Measurements from ENCODE around the gene GAS2L1. TPM values are rescaled to one million over a fixed set of nuclear protein-coding genes. Genes with fewer than 3 reads are reported as not detected.

Gene GAS2L1
- total RNA-seq, 1 experiment from 2014 or later, result 8.0 TPM

DNA sequence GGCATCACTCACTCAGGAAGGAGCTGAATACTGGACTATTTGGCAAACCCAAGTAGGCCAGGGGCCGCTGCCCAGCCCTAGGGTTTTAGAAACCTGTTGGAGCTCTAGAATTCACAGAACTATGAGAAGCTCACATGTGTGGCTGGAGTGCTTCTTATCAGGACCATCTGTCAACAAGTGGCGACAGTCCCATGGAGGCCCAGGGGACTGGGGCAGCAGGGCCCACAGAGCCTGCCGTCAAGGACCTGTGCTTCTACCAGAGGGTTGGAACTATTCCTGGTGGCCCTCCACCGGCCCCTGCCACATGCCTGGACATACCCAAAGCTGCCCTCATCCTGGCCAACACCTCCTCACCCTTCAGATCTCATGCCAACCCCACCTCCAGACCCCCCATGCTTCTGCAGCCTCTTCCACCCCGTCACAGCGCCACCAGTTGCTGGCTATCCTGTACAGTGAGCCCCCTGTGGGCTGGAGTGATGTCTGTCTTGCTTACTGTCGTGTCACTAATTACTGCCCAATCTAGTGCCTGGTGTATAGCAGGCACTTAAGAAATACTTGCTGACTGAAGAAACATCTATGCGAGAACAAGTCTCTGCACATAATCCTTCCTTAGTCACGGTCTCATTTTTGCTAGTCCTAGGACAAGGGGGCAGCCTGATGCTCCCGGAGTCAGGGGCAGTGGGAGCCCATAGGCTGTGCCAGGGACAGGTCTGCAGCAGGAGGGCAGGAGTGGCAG is 36.3 kb downstream of the GAS2L1 start:
- H3K27ac ChIP-seq (ENCODE audit: insufficient read length, low read depth, low read length), result no peak overlapping the region
- no peaks in the 10 kb centered on the region for H3K79me1 ChIP-seq (ENCODE audit: insufficient read depth, low read depth, low read length, poor library complexity, severe bottlenecking)
- no peaks in the 10 kb centered on the region for H4K20me1 ChIP-seq (ENCODE audit: control insufficient read depth, insufficient read depth, insufficient read length)
- H3K18ac ChIP-seq (ENCODE audit: insufficient read length, low read depth, low read length), result no peak overlapping the region
- no peak for DNase-seq
- no peaks in the 10 kb centered on the region for H3K4me1 ChIP-seq (ENCODE audit: insufficient read depth, low read length)
- TF ChIP-seq, protein P1, sequence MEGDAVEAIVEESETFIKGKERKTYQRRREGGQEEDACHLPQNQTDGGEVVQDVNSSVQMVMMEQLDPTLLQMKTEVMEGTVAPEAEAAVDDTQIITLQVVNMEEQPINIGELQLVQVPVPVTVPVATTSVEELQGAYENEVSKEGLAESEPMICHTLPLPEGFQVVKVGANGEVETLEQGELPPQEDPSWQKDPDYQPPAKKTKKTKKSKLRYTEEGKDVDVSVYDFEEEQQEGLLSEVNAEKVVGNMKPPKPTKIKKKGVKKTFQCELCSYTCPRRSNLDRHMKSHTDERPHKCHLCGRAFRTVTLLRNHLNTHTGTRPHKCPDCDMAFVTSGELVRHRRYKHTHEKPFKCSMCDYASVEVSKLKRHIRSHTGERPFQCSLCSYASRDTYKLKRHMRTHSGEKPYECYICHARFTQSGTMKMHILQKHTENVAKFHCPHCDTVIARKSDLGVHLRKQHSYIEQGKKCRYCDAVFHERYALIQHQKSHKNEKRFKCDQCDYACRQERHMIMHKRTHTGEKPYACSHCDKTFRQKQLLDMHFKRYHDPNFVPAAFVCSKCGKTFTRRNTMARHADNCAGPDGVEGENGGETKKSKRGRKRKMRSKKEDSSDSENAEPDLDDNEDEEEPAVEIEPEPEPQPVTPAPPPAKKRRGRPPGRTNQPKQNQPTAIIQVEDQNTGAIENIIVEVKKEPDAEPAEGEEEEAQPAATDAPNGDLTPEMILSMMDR (conservative IDR thresholded peaks at IDR 0.05), result no peak
- H2AK5ac ChIP-seq (ENCODE audit: insufficient read length, low read length), result no peak overlapping the region
- no peak overlapping the region for H2AFZ ChIP-seq (ENCODE audit: low read length)
- H4K5ac ChIP-seq (ENCODE audit: insufficient read length, low read depth, low read length), result no peak overlapping the region
- no peak overlapping the region for H2BK120ac ChIP-seq (ENCODE audit: low read depth, low read length, poor library complexity, severe bottlenecking)
- no peak overlapping the region for H2BK20ac ChIP-seq (ENCODE audit: low read depth, low read length, poor library complexity, severe bottlenecking)
- no peak overlapping the region for H3K4ac ChIP-seq (ENCODE audit: low read depth, low read length)
- H3K79me2 ChIP-seq (ENCODE audit: insufficient read depth, low read length), result no peaks in the 10 kb centered on the region
- no peak overlapping the region for H2BK5ac ChIP-seq (ENCODE audit: insufficient read length, low read length)
- H3K14ac ChIP-seq (ENCODE audit: insufficient read depth, low read length), result no peak overlapping the region
- peaks cover 25 to 88% (median 50%) of the 10 kb centered on the region in 3 experiments; a peak in 6 of 7 replicates for H3K36me3 Mint-ChIP-seq (ENCODE audit: insufficient read depth in 1 of 3, low read depth in 3 of 3)
- H3K9ac ChIP-seq (ENCODE audit: extremely low read depth, insufficient read length, low read length), result no peak overlapping the region
- no peaks in the 10 kb centered on the region for H3K23me2 ChIP-seq (ENCODE audit: insufficient read length, low read depth, low read length, poor library complexity, severe bottlenecking)
- H3K4me1 Mint-ChIP-seq, result no peaks in the 10 kb centered on the region
- no peak overlapping the region; a peak in 1 of 5 replicates for H3K4me3 Mint-ChIP-seq
- H2BK15ac ChIP-seq (ENCODE audit: low read depth, low read length), result no peak overlapping the region
- H3T11ph ChIP-seq (ENCODE audit: low read length), result no peak overlapping the region
- H2BK12ac ChIP-seq (ENCODE audit: insufficient read length, low read depth, low read length), result no peak overlapping the region
- no peak overlapping the region for H3K4me2 ChIP-seq (ENCODE audit: insufficient read depth, insufficient read length, low read length)
- WGBS (ENCODE audit: extremely low coverage, insufficient read length, low lambda C conversion rate), result no CpG with 5 or more reads among the region's 10 CpGs
- no peaks in the 10 kb centered on the region for H3K9me3 ChIP-seq (ENCODE audit: control insufficient read depth, low read depth, low read length)
- no peaks in the 10 kb centered on the region for H3K27me3 Mint-ChIP-seq (ENCODE audit: low read depth)
- H3K27ac Mint-ChIP-seq, result peak overlapping the region in 2 of 3 experiments; percentile 57 to 64; a peak in 4 of 7 replicates
- no peaks in the 10 kb centered on the region for H3K9me3 Mint-ChIP-seq
- no peak overlapping the region for H4K91ac ChIP-seq (ENCODE audit: insufficient read length, low read depth, low read length)
- H3K23ac ChIP-seq (ENCODE audit: insufficient read length, low read depth, low read length), result no peak overlapping the region
- H3K56ac ChIP-seq (ENCODE audit: insufficient read length, low read depth, low read length), result no peak overlapping the region
- no peaks in the 10 kb centered on the region for H3K27me3 ChIP-seq (ENCODE audit: insufficient read depth, low read length)
- H4K8ac ChIP-seq (replicated peaks; ENCODE audit: insufficient read length, low read depth, low read length), result no peak overlapping the region
